ENCODE data around the gene CRYL1. TPM values are rescaled to one million over a fixed set of nuclear protein-coding genes. Genes with fewer than 3 reads are reported as not detected.

The CRYL1 gene
- total RNA-seq, 1 experiment from 2014 or later = 26.5 TPM

GRCh38 chr13:20566898-20567874, 41.5 kb upstream of the CRYL1 start, which contains the start of gene IFT88:
IFT88 (plus strand) TSS chr13:20567157; CDS start chr13:20574386, 7,229 bp downstream.
- peak within 1 kb of the TSS; percentile 66 to 77 for H3K4me3 ChIP-seq (replicated peaks in 1 of 2; ENCODE audit: low read depth in 1 of 2, low read length in 2 of 2)
- RAD21 ChIA-PET (ENCODE audit: low non-redundant PET in 1 of 2, low total read pairs in 2 of 2, uncharacterized antibody in 2 of 2, unreplicated experiment in 2 of 2) = no interaction called here
- no peaks in the 10 kb centered on the region for H3K36me3 ChIP-seq (ENCODE audit: control insufficient read depth in 1 of 2, insufficient read depth in 2 of 2, low read length in 2 of 2)
- POLR2A ChIA-PET = no interaction called here
- no TSS peak for BruUV-seq (replicated peaks)
- H3K9ac ChIP-seq (ENCODE audit: low read length) = peak within 1 kb of the TSS; percentile 73
- no peaks in the 10 kb centered on the region for H4K20me1 ChIP-seq (ENCODE audit: insufficient read depth)
- H2AFZ ChIP-seq (ENCODE audit: low read depth, low read length, poor library complexity, severe bottlenecking) = peak within 1 kb of the TSS; percentile 39
- peaks cover 0 to 17% of the 10 kb centered on the region in 2 experiments; a peak in 1 of 4 replicates for H3K9me3 ChIP-seq (ENCODE audit: control insufficient read depth in 1 of 2, insufficient read depth in 1 of 2, low read depth in 1 of 2, low read length in 2 of 2)
- intact Hi-C loops (cut with micrococcal nuclease) = loop anchor here (2.0 kb wide), 1 partner anchor 42 kb away; the partner anchor contains the start of gene CRYL1
- H3K79me2 ChIP-seq (ENCODE audit: insufficient read depth, low read length) = peaks cover 9% of the 10 kb centered on the region
- H3K27me3 ChIP-seq (ENCODE audit: insufficient read depth, low read length) = no peaks in the 10 kb centered on the region
- peak within 1 kb of the TSS; percentile 99 for H3K27ac ChIP-seq (ENCODE audit: low read depth, low read length)
- peak; percentile 87 for ATAC-seq
- no peaks in the 10 kb centered on the region for H3K9me2 ChIP-seq (ENCODE audit: insufficient read depth)
- peaks cover 5 to 25% of the 10 kb centered on the region in 2 experiments; a peak in 3 of 4 replicates for H3K4me1 ChIP-seq (ENCODE audit: control insufficient read depth in 1 of 2, insufficient read depth in 2 of 2, low read length in 2 of 2)
- H3K4me2 ChIP-seq (ENCODE audit: low read length) = peak within 1 kb of the TSS; percentile 89
- CTCF ChIA-PET = no interaction called here
- peak; percentile 68 for DNase-seq (ENCODE audit: low read depth, low spot score)
- TF ChIP-seq POLR2AphosphoS5 (IDR thresholded peaks at IDR 0.05; ENCODE audit: low read depth, low read length) (peak; percentile 42), ZBTB33 (IDR thresholded peaks at IDR 0.05; ENCODE audit: extremely low read depth, insufficient replicate concordance, low read length) (no peak), ELF1 (IDR thresholded peaks at IDR 0.05; ENCODE audit: borderline replicate concordance, low read depth) (no peak), FOSL1 (IDR thresholded peaks at IDR 0.05; ENCODE audit: low read depth) (no peak), MAX (IDR thresholded peaks at IDR 0.05) (peak; percentile 65), EZH2 (IDR thresholded peaks at IDR 0.05) (no peak), POLR2A (IDR thresholded peaks at IDR 0.05; ENCODE audit: borderline replicate concordance, extremely low read depth, insufficient read depth, insufficient read length) (peak; percentile 79), EGR1 (IDR thresholded peaks at IDR 0.05; ENCODE audit: low read depth) (peak; percentile 75), ZNF274 (IDR thresholded peaks at IDR 0.05; ENCODE audit: low read depth, low read length) (no peak), EZH2phosphoT487 (IDR thresholded peaks at IDR 0.05; ENCODE audit: borderline replicate concordance) (no peak), CEBPB (IDR thresholded peaks at IDR 0.05; ENCODE audit: low read depth) (no peak), JUND (IDR thresholded peaks at IDR 0.05) (no peak), TCF7L2 (IDR thresholded peaks at IDR 0.05; ENCODE audit: borderline replicate concordance, extremely low read depth, insufficient read depth, insufficient read length) (peak; percentile 18), ATF3 (IDR thresholded peaks at IDR 0.05) (no peak), REST (IDR thresholded peaks at IDR 0.05; ENCODE audit: low read depth) (no peak), RAD21 (IDR thresholded peaks at IDR 0.05; ENCODE audit: low read depth) (no peak), CTCF (IDR thresholded peaks at IDR 0.05 in 2 of 3, conservative IDR thresholded peaks at IDR 0.05 in 1 of 3; ENCODE audit: borderline replicate concordance in 1 of 3, insufficient read depth in 1 of 3, low read depth in 2 of 3, low read length in 2 of 3) (no peak), SIN3A (IDR thresholded peaks at IDR 0.05; ENCODE audit: low read depth) (0 out of 2 replicates have a peak, but pooled peaks have one; percentile 54)

Measured in HCT116 (cell line).